Posterior vena cava (tissue), 2 donors: Measurements from ENCODE around the gene FRMPD1. TPM values are rescaled to one million over a fixed set of nuclear protein-coding genes. Genes with fewer than 3 reads are reported as not detected.
"Not testable (repeated sequence)": the region's sequence is repeated elsewhere in the genome, so short reads cannot be mapped to it uniquely, and the experiment has no call there.

Experiments
- DNase-seq: peaks from one replicate; pipeline ENCODE4 v3.0.0-alpha.2; 2020; ENCODE audit warnings: low spot score
- intact Hi-C, 2 donors: fragments of 100-400 bp; cut with DNase I; formaldehyde crosslinking; loops; one replicate each; pipeline versions ENCODE4 v1.14.1 to v1.14.2; 2022 to 2023
- total RNA-seq, 2 donors: library from RNA; stranded (reverse); fragmentation: NEBNext Ultra II Directional; extraction: Animal tissue kit (Norgen Biotek cat#: 25700); gene quantifications; one replicate each; pipeline ENCODE4 v1.2.1, GENCODE V29; 2021
- donor health status: DM: yes; HTN: yes; CAD: no.
- donor health status: DM: yes; HTN: yes; CAD: no.

Gene FRMPD1
- total RNA-seq, 2 donors from 2014 or later, result 0.05 TPM; not detected in 1

GRCh38 chr9:37719526-37719925 is 68.8 kb downstream of the FRMPD1 start:
- intact Hi-C loops, result no loop called here
- no peak for DNase-seq

DNA sequence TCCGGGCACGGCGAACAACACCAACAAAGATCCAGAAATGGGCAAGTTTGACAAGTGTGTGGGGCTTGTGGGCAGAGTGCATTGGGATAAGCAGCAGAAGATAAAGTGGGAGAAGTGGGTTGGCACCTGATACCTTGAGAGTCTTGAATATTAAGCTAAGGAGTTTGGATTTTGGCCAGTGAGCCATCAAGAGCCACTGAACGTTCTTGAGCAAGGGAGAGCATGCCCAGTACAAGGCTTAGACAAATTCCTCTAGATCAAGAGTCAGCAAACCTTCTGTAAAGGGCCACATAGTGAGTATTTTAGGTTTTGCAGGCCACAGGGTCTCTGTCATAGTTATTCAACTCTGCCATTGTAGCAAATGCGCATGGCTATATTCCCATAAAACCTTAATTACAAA is 76.3 kb downstream of the FRMPD1 start:
- no peak for DNase-seq
- intact Hi-C loops, result no loop called here

DNA sequence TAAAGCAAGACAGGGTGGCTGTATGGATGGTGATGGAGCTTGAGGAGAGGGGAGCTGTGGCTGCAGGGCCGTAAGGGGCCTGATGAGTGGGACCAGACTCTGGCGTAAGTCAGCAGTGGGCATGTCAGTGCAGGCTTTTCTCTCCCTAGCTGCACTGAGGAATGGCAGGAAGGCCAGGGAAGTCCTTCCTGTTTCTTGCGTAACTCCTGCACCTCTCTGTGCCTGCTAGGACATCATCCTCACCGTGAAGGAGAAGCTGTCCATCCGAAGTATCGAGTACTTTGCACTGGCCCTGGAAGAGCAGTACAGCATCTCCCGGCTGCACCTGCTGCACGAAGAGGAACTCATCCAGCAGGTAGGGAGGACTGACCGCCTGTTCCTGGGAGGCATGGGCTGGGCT is 78.7 kb downstream of the FRMPD1 start:
- no peak for DNase-seq
- intact Hi-C loops, result no loop called here

- DNase-seq, result no peak
- intact Hi-C loops, result loop anchor here in 1 of 2 donors (5.0 kb wide), 1 partner anchor 48 kb away; no protein-coding TSS in a partner anchor
These were observed 79.5 kb downstream of the FRMPD1 start for GRCh38 chr9:37730256-37730655.

GRCh38 chr9:37730839-37731238 is 80.1 kb downstream of the FRMPD1 start:
- intact Hi-C loops, result loop anchor here in 1 of 2 donors (5.0 kb wide), 1 partner anchor 49 kb away; no protein-coding TSS in a partner anchor
- no peak for DNase-seq

GRCh38 chr9:37732086-37732741 is 81.5 kb downstream of the FRMPD1 start:
- intact Hi-C loops, result loop anchor here in 1 of 2 donors (5.0 kb wide), 1 partner anchor 50 kb away; no protein-coding TSS in a partner anchor
- DNase-seq, result no peak

DNA sequence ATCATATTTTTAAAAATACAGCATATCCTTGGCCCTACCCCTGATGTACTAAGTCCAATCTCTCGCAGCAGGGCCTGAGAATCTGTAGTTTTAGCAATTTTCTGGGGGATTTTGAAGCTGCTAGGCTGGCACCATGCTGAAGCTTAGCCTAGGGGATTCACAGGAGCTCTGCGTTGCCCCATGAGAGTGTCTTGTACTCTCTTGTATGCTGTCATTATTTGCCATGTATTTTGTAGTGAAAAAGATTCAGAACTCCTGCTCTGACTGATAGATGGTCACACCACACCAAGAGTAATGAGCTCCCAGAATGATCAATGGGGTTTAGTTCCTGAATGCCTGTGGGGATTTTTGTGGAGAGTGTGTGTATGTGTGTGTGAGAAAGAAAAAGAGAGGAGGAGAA is 82.2 kb downstream of the FRMPD1 start:
- no peak for DNase-seq
- intact Hi-C loops, result loop anchor here in 1 of 2 donors (5.0 kb wide), 1 partner anchor 51 kb away; no protein-coding TSS in a partner anchor

DNA sequence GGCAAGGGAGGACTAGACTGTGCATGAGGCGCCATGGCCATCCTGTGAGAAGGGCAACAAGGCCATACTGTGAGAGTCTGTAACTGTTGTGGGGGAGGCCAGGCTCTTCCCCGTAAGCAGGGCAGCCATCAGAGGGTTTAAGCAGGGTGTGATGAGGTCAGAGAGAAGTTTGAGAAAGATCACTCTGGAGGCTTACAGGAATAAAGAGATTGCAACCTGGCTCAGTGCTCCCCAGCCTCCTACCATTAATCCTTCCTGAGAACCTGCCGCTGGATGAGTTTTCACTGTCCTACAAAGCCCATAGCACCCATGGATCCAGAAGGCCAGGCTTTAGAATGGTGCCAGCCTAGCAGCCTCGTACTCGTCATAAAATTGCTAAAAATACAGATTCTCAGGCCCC is 88.5 kb downstream of the FRMPD1 start:
- DNase-seq, result peak; percentile 48
- intact Hi-C loops, result no loop called here

GRCh38 chr9:37740128-37740527 is 89.4 kb downstream of the FRMPD1 start:
- DNase-seq, result no peak
- intact Hi-C loops, result loop anchor here in 1 of 2 donors (10.0 kb wide), 1 partner anchor 625 kb away; no protein-coding TSS in a partner anchor

- DNase-seq, result no peak
These were observed 90.0 kb downstream of the FRMPD1 start for GRCh38 chr9:37740631-37741328.

GRCh38 chr9:37745970-37746369 is 95.2 kb downstream of the FRMPD1 start:
- DNase-seq, result no peak
- intact Hi-C loops, result loop anchor here in 1 of 2 donors (10.0 kb wide), 1 partner anchor 619 kb away; no protein-coding TSS in a partner anchor

More at GRCh38 chr9:37740631-37741328, 90.0 kb downstream of the FRMPD1 start:
- intact Hi-C loops, result loop anchor here in 1 of 2 donors (10.0 kb wide), 1 partner anchor 624 kb away; no protein-coding TSS in a partner anchor

- intact Hi-C loops, result loop anchor here in 1 of 2 donors (10.0 kb wide), 1 partner anchor 618 kb away; no protein-coding TSS in a partner anchor
These were observed 95.9 kb downstream of the FRMPD1 start for GRCh38 chr9:37746448-37747270.

DNA sequence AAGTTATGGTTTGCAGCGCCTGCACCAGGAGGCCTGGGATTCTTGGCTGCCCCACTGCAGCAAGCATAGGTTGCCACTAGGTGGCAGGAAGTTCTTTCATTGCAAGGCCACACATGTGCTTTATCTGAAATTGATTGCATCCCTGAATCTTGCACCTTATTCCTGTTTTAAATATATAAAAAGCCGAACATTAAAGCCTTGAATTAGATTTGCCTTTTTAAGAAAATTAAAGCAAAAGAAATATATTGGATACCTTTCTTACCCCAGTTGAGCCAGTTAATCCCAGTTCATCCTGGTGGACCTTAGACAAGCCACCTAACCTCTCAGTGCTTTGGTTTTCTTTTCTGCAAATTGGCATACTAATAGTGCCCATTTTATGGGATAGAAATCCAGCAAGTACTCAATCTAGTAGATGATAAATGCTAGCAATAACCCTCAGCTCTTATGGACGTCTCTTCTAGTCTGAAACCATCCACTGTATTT is 96.6 kb downstream of the FRMPD1 start:
- intact Hi-C loops, result loop anchor here in 1 of 2 donors (10.0 kb wide), 1 partner anchor 617 kb away; no protein-coding TSS in a partner anchor
- DNase-seq, result no peak

More at GRCh38 chr9:37746448-37747270, 95.9 kb downstream of the FRMPD1 start:
- DNase-seq, result no peak

DNA sequence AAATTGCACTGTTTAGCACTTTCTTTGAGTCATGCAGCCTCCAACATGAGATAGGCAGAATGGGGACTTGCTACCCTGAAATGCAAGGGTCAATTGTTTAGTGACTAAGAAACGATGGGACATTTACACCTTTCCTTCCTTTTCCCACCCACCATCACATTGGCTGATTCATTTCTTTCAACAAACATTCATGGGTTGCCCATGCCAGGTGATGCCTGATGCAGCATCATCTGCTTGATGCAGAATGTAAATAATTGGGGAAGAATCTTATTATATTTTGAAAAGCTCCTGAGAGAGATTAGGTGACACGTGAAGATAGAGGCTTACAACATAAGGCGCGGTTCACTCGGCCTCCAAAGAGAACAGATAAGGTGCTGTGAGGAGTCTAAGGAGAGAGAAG is 98.4 kb downstream of the FRMPD1 start:
- intact Hi-C loops, result loop anchor here in 1 of 2 donors (10.0 kb wide), 1 partner anchor 616 kb away; no protein-coding TSS in a partner anchor
- DNase-seq, result no peak

DNA sequence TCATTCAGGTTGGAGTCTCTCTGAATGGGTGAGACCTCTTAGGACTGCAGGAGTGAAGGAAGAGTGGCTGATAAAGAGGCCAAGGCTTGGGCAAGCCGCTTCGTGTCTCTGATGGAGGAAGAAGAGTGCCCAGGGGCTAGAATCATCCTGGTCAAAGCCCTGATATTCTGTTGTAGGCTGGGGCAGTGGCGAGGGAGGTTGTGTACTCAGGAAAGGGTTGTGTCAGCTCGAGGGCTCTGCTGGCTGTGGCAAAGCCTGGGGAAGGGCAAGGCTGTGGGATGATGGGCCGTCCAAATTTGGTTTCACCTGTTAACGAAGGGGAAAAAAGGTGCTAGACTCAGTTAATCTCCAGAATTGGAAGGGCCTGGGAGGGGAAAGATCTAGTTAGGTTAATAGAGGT is 100.4 kb downstream of the FRMPD1 start:
- intact Hi-C loops, result no loop called here
- DNase-seq, result no peak

GRCh38 chr9:37751704-37752103 is 101.0 kb downstream of the FRMPD1 start:
- DNase-seq, intact Hi-C loops: not testable (repeated sequence)

DNA sequence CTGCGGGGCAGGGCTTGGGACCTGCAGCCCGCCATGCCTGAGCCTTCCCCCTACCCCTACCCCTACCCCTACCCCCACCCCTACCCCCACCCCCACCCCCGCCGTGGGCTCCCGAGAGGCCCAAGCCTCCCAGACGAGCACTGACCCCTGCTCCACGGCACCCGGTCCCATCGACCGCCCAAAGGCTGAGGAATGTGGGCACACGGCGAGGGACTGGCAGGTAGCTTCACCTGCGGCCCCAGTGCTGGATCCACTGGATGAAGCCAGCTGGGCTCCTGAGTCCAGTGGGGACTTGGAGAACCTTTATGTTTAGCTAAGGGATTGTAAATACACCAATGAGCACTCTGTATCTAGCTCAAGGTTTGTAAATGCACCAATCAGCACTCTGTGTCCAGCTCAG is 101.4 kb downstream of the FRMPD1 start:
- intact Hi-C loops, DNase-seq: not testable (repeated sequence)

DNA sequence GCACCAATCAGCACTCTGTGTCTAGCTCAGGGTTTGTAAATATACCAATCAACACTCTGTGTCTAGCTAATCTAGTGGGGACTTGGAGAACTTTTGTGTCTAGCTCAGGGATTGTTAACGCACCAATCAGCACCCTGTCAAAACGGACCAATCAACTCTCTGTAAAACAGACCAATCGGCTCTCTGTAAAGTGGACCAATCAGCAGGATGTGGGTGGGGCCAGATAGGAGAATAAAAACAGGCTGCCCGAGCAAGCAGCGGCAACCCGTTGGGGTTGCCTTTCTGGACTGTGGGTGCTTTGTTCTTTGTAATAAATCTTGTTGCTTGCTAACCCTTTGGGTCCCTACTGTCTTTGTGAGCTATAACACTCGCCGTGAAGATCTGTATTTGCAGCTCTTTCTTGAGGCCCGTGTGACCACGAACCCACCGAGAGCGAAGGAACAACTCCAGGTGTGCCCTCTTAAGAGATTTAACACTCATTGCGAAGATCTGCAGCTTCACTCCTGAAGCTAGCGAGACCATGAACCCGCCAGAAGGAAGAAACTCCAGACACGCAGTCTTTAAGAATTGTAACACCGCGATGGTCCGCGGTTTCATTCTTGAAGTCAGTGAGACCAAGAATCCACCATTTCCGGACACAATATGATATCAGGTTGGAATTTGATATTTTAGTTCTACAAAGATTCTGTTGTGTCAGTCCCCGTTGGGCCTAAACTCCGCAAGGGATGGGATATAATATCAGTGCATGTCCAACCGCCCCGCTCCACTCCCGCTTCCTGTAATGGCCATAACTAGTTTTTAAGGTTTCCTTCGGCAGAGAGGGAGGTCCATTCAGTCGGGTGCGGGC is 102.1 kb downstream of the FRMPD1 start:
- no peak for DNase-seq
- intact Hi-C loops, result no loop called here
